H54 (cell line): ENCODE data around the gene MYO1D.
A peak's percentile ranks its signal among the peaks of the same experiment; 100 is the strongest.

Experiments
- DNase-seq: peaks from one replicate; pipeline ENCODE4 v3.0.0; 2011; ENCODE audit warnings: low spot score, mixed read lengths; ENCODE audit not compliant: insufficient read length
- FAIRE-seq: peaks from 3 replicates; lab custom pipeline; 2011; peaks lifted over from hg19 to GRCh38; lab: Jason Lieb, UNC
- POLR2A ChIP-seq: IDR thresholded peaks from 2 replicates; pipeline ENCODE4 v1.6.1; 2011; ENCODE audit warnings: low read depth, mild to moderate bottlenecking, low read length

MYO1D gene

GRCh38 chr17:32622540-32622939 lies 254.4 kb downstream of the MYO1D start:
- DNase-seq (no peak), FAIRE-seq (no peak)
- TF ChIP-seq POLR2A: no peak

GRCh38 chr17:32621612-32622312 lies 255.2 kb downstream of the MYO1D start:
- DNase-seq: no peak
- TF ChIP-seq POLR2A: no peak
- FAIRE-seq: no peak

GRCh38 chr17:32615326-32615725 lies 261.6 kb downstream of the MYO1D start:
- FAIRE-seq: no peak
- TF ChIP-seq POLR2A: no peak
- no peak for DNase-seq

GRCh38 chr17:32610943-32611342 lies 266.0 kb downstream of the MYO1D start:
- DNase-seq (no peak), FAIRE-seq (no peak)
- TF ChIP-seq POLR2A: no peak

- TF ChIP-seq POLR2A: no peak
- DNase-seq: no peak
These were observed 266.9 kb downstream of the MYO1D start for GRCh38 chr17:32609884-32610650.

GRCh38 chr17:32609085-32609484 lies 267.8 kb downstream of the MYO1D start:
- TF ChIP-seq POLR2A: no peak
- FAIRE-seq (no peak), DNase-seq (no peak)

More at GRCh38 chr17:32609884-32610650, 266.9 kb downstream of the MYO1D start:
- no peak for FAIRE-seq

- TF ChIP-seq POLR2A: no peak
- FAIRE-seq: no peak
- DNase-seq: no peak
These were observed 268.7 kb downstream of the MYO1D start for GRCh38 chr17:32608267-32608666.

GRCh38 chr17:32604966-32605365 lies 272.0 kb downstream of the MYO1D start:
- TF ChIP-seq POLR2A: no peak
- DNase-seq (no peak), FAIRE-seq (no peak)

- no peak for FAIRE-seq
- no peak for DNase-seq
These were observed 274.5 kb downstream of the MYO1D start for GRCh38 chr17:32602396-32602795.

GRCh38 chr17:32601866-32602265 lies 275.1 kb downstream of the MYO1D start:
- DNase-seq (no peak), FAIRE-seq (no peak)
- no peak for TF ChIP-seq POLR2A

More at GRCh38 chr17:32602396-32602795, 274.5 kb downstream of the MYO1D start:
- TF ChIP-seq POLR2A: no peak

GRCh38 chr17:32596628-32597027 lies 280.3 kb downstream of the MYO1D start:
- DNase-seq (peak; percentile 13), FAIRE-seq (no peak)
- no peak for TF ChIP-seq POLR2A

GRCh38 chr17:32596206-32596605 lies 280.7 kb downstream of the MYO1D start:
- no peak for TF ChIP-seq POLR2A
- FAIRE-seq (no peak), DNase-seq (no peak)

GRCh38 chr17:32593003-32593402 lies 283.9 kb downstream of the MYO1D start:
- no peak for FAIRE-seq
- no peak for TF ChIP-seq POLR2A
- DNase-seq: no peak

- FAIRE-seq (no peak), DNase-seq (no peak)
- no peak for TF ChIP-seq POLR2A
These were observed 285.5 kb downstream of the MYO1D start for GRCh38 chr17:32591405-32591804.

- no peak for TF ChIP-seq POLR2A
- no peak for DNase-seq
- no peak for FAIRE-seq
These were observed 285.9 kb downstream of the MYO1D start for GRCh38 chr17:32590974-32591373.

- no peak for TF ChIP-seq POLR2A
- DNase-seq (no peak), FAIRE-seq (no peak)
These were observed 287.9 kb downstream of the MYO1D start for GRCh38 chr17:32588982-32589381.
